NCI-H2196 (cell line): Measurements from ENCODE around the gene PHF2.

Experiments used
- DNase-seq: peaks from one replicate; lab custom pipeline; 2025; ENCODE audit not compliant: unreplicated experiment; lab: John Stamatoyannopoulos, UW

PHF2 gene

DNA sequence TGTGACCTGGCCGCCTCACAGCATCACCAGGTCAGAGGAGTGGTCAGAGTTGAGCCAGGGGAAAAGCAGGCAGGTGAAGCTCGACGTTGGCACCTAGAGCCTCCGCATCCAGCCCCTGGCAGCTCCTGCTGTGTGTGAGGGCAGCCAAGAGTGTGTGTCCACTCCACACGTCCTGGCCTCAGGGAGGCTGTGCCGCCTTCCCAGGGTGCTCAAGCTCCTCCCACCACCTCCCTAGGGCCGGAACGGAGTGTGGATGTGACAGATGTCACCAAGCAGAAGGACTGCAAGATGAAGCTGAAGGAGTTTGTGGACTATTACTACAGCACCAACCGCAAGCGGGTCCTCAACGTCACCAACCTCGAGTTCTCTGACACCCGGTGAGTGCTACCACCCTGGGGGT lies 72.5 kb downstream of the PHF2 start:
- DNase-seq: no peak

DNA sequence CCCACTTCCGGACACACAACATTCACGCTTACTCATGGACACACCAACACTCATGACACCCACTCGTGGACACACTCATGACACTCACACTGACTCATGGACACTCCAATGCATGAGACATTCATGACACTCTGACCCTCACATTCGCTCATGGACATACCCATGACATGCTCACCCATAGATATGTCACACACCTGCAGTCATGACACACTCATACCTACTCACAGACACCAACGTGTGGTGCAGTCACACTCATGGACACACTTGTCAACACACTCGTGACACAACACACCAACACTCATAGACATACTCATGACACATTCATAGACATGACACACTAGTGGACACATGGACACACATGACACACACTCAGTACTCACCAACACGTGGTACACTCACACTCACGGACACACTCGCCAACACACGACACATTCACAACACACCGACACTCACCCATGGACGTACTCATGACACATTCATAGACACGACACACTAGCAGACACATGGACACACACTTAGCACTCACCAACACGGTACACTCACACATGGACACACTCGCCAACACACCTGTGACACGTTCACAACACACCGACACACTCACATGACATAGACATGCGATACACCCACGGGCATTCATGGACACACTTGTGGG lies 73.4 kb downstream of the PHF2 start:
- DNase-seq: no peak

DNA sequence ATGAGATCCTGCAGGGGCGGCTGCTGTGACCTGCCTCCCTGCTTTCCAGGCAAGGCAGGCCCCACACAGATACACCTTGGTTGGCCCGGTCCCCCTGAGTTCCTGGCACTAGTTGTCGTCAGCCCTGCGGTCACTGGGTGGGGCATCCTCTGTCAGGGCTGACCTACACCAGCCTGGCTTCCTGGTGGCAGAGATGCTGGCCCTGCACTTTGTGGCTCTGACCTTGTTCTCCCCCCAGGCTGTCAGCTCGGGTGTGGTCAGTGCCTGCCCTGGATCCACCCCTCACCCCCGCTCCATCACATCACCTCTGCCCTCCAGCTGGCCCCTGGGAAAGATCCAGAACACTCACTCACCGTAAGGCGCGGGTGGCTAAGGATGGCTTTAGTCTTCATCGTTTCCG lies 74.1 kb downstream of the PHF2 start:
- DNase-seq: no peak

DNA sequence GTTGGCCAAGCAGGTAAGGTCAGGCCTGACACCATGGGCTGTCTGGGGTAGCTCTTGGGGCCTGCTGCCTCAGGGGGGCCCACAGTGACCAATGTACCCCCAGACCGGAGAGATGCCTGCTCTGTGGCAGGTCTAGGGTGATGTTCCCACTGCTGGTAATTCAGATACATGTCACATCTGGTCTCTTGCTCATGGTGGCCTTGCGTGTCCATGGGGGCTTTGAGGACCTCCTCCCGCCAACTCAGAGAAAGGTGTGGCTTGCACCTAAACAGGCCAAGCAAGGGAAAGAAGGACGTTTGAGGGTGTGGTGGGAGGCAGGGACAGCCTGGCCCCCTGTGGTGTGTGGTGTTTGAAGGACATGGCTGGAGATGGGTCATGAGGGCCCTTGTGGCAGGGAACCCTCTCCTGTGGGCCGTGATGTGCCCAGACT lies 75.2 kb downstream of the PHF2 start:
- DNase-seq: no peak

DNA sequence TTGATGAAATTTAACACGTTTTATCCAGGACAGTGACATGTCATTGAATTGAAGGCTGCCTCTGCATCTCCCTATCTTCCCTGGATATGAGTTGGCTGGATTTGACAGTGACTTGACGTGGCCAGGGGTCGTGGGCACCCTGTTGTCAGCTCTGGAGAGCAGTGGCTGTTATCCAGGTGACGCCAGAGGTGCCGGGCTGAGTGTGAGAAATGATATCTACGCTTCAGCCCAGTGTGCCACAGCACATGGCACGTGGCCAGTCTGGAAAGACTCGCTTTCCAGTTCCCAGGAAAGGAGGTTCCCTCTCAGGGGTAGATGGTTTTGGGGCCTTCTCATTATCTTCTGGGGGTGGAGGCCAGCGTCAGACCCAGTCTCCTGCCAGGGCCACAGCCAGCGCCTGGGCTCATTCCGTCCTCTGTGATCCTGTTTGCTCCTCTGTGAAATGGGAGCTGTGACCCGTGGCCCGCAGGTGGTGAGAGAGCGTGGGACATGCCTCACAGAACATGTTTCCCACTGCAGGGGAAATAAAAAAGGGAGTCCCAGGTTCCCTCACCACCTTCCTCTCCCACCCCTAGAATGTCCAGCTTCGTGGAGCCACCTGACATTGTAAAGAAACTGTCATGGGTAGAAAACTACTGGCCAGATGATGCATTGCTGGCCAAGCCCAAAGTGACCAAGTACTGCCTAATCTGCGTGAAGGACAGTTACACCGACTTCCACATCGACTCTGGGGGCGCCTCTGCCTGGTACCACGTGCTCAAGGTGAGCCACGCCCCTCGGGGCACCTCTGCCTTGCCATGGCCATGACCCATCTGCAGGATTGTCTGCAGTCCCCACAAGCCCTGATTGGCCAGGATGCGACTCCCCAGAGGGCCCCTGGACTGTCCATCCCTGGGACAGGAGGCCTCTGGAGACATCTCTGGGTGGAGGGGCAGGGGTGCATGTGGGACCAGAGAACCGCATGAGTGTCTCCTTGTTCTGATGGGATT lies 76.5 kb downstream of the PHF2 start:
- DNase-seq: no peak

DNA sequence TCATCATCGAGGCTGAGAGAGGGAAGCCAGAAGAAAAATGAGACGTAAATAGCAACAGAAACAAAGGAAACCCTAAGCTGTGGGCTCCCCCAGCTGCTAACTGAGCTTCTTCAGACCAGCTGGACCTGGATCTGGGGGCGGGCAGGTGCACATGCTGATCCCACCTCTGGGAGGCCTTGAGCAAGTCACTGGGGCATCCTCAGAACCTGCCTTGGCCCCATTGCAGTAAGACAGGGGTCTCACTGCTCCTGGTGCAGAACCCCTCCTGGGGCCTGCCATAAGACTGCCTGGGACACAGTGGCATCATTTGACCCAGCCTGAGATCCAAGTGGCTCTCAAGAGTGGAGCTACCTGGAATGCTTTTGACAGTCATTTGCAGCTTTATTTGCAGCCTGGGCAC lies 77.4 kb downstream of the PHF2 start:
- no peak for DNase-seq

DNA sequence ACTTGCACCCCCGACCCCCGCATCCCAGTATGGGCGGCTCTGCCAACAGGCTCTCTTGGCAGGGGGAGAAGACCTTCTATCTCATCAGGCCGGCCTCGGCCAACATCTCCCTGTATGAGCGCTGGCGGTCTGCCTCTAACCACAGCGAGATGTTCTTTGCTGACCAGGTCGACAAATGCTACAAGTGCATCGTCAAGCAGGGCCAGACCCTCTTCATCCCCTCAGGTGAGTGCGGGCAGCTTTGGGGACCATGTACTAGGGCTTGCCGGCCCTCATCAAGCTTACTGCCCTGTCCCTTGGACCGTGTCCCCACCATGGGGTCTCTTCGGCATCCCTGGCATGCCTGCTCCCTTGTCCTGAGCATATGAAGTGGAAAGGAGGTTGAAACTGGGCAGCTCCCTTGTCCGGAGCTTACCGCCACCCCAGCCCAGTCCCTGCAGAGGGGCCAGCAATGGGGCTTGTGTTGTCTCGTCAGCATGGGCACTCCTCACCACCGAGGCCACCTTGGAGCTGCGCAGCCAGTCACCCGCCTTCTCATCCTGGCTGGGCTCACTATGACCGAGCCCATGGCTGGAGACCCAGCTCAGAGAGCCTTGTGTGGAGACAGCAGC lies 78.1 kb downstream of the PHF2 start:
- no peak for DNase-seq

DNA sequence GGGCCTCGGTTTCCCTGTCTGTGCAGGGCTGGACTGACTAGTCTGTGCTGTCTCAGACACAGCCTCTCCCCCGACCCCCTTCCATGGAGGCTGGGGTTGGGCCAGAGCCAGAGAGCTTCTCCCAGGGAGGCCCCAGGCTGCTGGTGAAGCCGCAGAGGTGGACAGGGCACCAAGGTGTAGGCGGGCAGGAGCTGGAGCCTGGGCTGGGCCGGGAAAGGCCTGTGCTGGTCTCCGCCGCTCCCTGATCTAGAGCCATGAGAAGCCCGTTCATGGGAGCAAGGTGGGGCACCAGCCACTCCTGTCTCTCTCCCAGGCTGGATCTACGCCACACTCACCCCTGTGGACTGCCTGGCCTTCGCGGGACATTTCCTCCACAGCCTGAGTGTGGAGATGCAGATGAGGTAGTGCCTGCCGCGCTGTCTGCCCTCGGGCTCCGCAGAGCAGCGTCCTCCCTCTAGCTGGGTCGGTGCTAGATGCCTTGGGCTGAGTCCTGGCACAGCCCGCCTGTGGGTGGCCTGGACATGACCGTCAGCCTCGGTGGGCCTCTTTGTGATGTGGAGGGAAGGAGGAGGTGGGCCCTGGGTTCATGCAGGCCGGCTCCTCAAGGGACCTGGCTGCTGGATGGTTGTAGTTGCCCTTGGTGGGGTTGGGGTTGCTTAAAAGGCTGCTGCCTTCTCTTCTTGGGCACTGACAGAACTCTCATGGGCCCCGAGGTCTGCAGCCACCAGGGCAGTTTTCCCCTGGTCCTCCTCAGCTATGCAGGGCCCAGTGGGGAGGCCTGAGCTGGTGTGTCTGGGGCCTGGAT lies 79.4 kb downstream of the PHF2 start:
- no peak for DNase-seq

DNA sequence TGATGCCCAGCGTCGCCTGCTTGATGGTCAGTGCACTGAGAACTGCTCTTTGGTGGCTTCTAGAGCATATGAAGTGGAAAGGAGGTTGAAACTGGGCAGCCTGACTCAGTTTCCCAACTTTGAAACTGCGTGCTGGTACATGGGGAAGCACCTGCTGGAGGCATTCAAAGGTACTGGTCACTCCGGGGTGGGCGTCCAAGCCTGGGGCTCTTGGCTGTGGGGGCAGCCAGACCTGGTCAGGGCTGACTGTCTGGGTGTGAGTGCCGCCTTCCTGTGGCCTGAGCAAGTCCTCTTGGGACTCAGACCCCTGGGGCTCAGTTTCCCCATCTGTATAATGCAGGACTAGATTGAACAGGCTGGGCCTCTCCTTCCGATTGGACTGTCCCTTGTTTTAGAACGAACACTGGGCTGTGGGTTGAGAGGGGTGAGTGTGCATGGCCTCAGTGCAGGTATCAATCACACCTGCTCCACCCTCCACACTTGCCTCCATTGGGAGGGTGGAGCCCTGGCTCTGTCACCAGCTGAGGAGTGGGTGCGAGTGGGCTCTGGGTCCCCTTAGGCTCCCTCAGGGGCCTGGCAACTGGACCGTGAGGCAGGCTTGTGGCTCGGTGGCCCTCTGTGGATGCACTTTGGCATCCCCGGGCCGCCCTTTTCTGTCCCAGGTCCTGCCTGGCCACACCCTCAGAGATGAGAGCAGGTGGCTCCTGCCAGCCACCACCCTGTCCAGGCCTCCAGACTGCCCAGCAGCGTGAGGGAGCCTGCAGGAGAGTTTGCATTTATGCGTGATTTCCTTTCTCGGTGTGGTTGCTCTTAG lies 80.2 kb downstream of the PHF2 start:
- DNase-seq: no peak

DNA sequence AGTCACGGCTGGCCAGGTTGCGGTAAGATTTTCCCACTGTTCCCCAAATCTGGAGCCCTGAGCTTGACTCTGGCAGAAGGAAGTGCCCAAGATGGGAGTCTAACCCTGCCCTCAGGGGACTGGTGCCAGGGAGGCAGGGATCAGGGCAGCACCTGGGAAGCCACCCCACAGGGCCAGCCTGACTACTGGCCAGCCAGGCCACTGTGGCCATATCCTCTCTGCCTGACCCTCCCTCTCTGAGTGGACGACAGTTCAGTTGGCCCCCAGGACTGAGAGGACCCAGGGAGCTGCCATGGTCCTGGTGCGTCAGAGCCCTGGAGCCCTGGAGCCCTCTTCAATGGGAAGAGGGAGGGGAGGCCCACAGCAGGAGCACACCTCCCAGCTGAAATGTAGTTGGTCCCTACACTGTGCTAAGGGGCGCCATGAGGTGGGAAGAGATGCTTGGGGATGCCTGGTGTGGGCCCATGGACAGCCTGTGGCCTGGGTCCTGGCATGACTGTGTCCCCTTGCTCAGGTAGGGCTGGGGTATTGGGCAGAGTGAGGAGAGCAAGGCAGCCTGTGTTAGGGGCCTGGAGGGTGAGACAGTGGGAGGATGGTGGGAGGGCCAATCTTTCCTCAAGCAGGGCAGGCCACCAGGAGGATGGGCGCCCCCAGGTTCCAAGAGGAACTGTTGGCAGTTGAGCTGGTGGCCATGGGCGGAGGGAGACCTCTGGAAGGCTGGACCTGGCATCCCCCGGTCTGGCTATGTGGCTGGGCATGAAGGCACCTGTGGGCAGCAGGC lies 81.1 kb downstream of the PHF2 start:
- DNase-seq: no peak

DNA sequence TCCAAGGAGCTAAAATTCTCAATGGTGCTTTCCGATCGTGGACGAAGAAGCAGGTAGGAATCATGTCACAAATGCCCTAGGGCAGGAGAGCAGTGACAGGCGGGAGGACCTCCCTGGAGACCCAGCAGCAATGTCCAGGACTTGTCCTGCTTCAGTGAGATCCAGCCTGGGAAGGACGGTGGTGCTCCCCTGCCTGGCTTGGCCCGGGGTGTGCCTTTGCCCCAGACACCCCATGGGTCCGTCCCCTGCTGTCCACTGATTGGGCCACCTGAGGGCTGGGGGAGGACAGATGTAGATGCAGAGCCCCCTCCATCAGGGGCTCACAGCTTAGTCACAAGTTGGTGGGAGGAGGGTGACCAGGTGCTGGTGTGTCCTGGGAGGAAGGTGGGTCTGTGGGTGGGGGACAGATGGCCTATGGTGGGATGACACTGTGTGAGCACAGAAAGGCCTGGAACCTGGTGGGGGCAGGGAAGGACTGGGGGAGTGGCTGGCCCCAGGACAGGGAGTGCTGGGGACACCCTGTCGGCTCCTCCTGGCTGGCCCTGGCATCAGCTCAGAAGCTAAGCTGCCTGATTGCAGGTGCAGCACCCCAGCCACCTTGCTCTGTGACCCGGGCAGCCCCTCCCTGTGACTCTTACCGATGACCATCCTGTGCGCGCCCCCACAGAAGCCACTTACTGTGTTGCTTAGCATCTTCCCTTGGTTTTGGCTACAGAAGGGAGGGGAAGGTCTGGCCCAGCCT lies 82.0 kb downstream of the PHF2 start:
- no peak for DNase-seq

DNA sequence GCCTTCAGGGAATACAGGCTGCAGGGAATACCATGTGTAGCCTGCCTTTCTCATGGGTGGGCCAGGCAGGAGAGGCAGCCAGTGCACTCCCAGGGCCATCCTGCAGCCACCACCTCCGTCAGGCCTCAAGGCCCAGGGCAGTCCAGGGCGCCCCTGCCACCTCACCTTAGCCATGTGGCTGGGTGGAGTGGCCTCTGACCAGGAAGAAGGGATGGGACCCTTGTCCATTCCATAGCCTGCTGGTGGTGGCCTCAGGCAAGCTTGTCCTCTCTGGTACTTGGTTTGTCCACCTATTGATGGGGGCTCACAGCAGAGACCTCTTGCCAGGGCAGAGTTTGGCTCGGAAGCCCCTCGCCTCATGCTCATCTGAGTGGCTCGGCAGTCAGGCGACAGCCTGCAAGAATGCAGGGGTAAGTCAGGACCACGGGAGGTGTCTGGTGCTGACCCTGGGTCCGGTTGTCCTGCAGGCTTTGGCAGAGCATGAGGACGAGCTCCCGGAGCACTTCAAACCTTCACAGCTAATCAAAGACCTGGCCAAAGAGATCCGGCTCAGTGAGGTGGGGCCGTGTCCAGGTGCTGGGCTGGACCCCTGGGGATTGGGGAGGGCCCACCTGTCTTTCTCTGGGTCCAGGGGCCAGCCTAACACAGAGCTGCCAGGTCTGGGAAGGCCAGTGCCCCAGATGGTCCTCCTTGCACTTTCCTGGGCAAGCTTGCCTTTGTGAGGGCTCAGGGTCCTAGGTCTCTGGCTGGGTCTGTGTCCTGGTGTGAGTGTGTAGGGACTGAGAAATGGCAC lies 82.9 kb downstream of the PHF2 start:
- no peak for DNase-seq

DNA sequence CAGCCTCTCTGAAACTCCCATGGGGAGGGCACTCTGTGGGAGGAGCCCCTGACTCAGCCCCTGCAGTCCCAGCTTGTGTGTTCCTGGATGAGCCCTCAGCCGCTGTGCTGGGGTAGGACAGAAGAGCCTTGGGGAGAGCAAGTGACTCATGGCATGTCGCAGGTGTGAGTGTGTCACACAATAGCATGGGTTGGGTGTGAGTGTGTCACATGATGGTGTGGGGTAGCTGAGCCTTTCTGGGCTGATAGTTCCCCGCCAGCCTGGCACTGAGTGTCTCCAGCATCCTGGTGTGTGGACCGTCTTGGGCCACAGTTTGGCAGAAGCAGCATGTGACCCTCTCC lies 83.4 kb downstream of the PHF2 start:
- DNase-seq: no peak

DNA sequence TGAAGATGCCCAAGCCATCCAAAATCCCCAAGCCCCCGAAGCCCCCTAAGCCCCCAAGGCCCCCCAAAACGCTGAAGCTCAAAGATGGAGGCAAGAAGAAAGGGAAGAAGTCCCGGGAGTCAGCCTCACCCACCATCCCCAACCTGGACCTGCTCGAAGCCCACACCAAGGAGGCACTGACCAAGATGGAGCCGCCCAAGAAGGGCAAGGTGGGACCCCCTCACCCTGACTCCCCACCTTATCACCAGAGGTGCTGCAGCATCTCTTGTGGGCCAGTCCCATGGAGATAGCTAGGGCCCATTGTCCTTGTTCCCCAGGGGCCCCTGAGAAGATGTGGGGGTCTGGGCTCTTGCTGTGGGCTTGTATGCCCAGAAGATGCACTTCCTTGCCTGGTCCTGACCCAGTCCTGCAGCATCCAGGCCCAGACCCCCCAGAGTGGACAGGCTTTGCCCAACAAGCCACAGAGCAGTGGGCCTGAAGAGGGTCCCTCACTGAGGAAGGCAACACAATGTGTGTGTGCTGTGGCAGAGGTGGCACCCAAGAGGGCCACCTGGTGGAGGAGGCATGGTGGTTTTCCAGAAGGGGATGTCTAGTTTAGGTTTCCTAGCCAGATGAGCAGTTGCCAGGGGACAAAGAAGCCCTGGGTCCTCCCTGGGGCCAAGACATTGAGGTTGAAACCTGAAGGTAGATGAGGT lies 84.1 kb downstream of the PHF2 start:
- DNase-seq: no peak

DNA sequence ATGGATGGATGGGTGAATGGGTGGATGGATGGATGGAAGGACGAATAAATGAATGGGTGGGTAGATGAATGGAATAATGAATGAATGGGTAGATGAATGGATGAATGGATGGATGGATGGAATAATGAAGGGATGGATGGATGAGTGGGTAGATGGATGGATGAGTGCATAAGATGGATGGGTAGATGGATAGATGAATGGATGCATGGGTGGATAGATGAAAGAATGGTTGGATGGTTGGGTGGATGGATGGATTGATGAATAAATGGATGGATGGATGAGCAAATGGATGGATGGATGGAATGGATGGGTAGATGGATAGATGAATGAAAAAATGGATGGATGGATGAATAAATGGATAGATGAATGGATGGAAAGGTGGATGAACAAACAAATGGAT lies 85.2 kb downstream of the PHF2 start:
- DNase-seq: no peak

DNA sequence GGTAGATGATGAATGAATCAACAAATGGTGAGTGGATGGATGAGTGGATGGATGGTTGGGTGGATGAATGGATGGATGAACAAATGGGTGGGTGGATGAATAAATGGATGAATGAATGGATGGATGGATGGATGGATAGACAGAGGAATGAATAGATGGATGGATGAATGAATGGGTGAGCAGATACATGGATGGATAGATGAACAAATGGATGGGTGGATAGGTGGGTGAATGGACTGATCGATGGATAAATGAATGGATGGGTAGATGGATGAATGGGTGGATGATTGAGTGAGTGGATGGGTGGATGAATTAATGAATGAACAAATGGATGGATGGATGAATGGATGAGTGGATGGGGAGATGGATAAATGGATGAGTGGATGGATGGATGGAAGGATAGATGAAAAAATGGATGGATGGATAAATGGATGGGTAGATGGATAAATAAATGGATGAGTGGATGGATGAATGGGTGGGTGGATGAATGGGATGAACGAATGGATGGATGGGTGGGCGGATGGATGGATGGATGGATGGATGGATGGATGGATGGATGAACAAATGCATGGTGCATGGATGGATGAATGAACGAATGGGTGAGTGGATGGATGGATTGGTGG lies 85.7 kb downstream of the PHF2 start:
- no peak for DNase-seq

DNA sequence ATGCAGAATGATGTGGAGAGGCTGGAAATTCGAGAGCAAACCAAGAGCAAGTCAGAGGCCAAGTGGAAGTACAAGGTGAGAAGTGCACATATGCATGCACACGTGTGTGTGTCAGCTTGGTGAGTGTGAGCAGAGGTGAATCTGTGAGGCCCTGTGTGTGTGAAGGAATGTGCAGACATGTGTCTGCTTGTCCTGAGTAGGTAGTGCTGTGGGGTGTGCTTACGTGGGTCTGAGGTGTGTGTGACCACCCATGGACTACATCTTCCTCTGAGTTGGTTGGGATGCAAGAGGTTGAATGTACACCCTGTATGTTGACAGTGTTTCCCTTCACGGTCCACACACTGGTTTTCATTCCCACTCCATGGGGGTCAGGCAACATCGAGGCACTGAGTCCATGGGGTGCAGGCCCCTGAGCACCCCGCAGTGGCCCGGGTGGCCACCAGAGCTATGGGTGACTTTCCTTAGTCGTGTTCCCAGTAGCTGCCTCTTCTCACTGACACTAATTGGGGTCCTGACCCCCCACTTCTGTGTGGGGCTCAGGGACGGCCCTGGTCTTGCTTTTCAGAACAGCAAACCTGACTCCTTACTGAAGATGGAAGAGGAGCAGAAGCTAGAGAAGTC lies 86.7 kb downstream of the PHF2 start:
- no peak for DNase-seq
